ENCODE results near the gene HEPACAM.

The HEPACAM gene

GRCh38 chr11:124880290-124880611 is 55.6 kb downstream of the HEPACAM start:
- Histone ChIP-seq H3K9ac (no peak overlapping the region), H3K79me2 (no peaks in the 10 kb centered on the region), H3K4me2 (ENCODE audit: low read length) (no peak overlapping the region), H3K4me3 (ENCODE audit: low read depth, low read length) (no peak overlapping the region), H3K4me1 (no peaks in the 10 kb centered on the region), H3K27me3 (ENCODE audit: control insufficient read depth, insufficient read depth, low read length) (no peaks in the 10 kb centered on the region), H2AFZ (no peak overlapping the region), H3K9me3 (ENCODE audit: control insufficient read depth, low read length) (no peaks in the 10 kb centered on the region), H3K36me3 (ENCODE audit: control insufficient read depth, insufficient read depth, low read length) (no peaks in the 10 kb centered on the region), H3K27ac (no peak overlapping the region)
- TF ChIP-seq CTCF (IDR thresholded peaks at IDR 0.05), result no peak

GRCh38 chr11:124879493-124880289 is 56.2 kb downstream of the HEPACAM start:
- no peak for TF ChIP-seq CTCF (IDR thresholded peaks at IDR 0.05)
- Histone ChIP-seq H3K4me3 (ENCODE audit: low read depth, low read length) (no peak overlapping the region), H3K27ac (no peak overlapping the region)

GRCh38 chr11:124878759-124879492 is 56.9 kb downstream of the HEPACAM start:
- H3K79me2 ChIP-seq, result no peaks in the 10 kb centered on the region
- H3K4me2 ChIP-seq (ENCODE audit: low read length), result no peak overlapping the region
- no peak overlapping the region for H3K9ac ChIP-seq
- no peak overlapping the region for H3K27ac ChIP-seq
- H3K4me1 ChIP-seq, result no peaks in the 10 kb centered on the region
- H3K36me3 ChIP-seq (ENCODE audit: control insufficient read depth, insufficient read depth, low read length), result no peaks in the 10 kb centered on the region
- H3K4me3 ChIP-seq (ENCODE audit: low read depth, low read length), result no peak overlapping the region
- H3K9me3 ChIP-seq (ENCODE audit: control insufficient read depth, low read length), result no peaks in the 10 kb centered on the region
- no peak overlapping the region for H2AFZ ChIP-seq
- no peak for TF ChIP-seq CTCF (IDR thresholded peaks at IDR 0.05)
- H3K27me3 ChIP-seq (ENCODE audit: control insufficient read depth, insufficient read depth, low read length), result no peaks in the 10 kb centered on the region

More at GRCh38 chr11:124879493-124880289, 56.2 kb downstream of the HEPACAM start:
- H3K36me3 ChIP-seq (ENCODE audit: control insufficient read depth, insufficient read depth, low read length), result no peaks in the 10 kb centered on the region
- no peak overlapping the region for H3K9ac ChIP-seq
- no peaks in the 10 kb centered on the region for H3K4me1 ChIP-seq
- no peaks in the 10 kb centered on the region for H3K27me3 ChIP-seq (ENCODE audit: control insufficient read depth, insufficient read depth, low read length)
- H3K79me2 ChIP-seq, result no peaks in the 10 kb centered on the region
- H2AFZ ChIP-seq, result no peak overlapping the region
- H3K4me2 ChIP-seq (ENCODE audit: low read length), result no peak overlapping the region
- H3K9me3 ChIP-seq (ENCODE audit: control insufficient read depth, low read length), result no peaks in the 10 kb centered on the region

GRCh38 chr11:124877910-124878758 is 57.7 kb downstream of the HEPACAM start:
- no peak overlapping the region for H3K27ac ChIP-seq
- H3K4me1 ChIP-seq, result no peaks in the 10 kb centered on the region
- H3K36me3 ChIP-seq (ENCODE audit: control insufficient read depth, insufficient read depth, low read length), result no peaks in the 10 kb centered on the region
- H2AFZ ChIP-seq, result no peak overlapping the region
- H3K4me2 ChIP-seq (ENCODE audit: low read length), result no peak overlapping the region
- no peaks in the 10 kb centered on the region for H3K27me3 ChIP-seq (ENCODE audit: control insufficient read depth, insufficient read depth, low read length)
- no peak for TF ChIP-seq CTCF (IDR thresholded peaks at IDR 0.05)
- H3K4me3 ChIP-seq (ENCODE audit: low read depth, low read length), result no peak overlapping the region
- H3K9ac ChIP-seq, result no peak overlapping the region
- H3K9me3 ChIP-seq (ENCODE audit: control insufficient read depth, low read length), result no peaks in the 10 kb centered on the region
- no peaks in the 10 kb centered on the region for H3K79me2 ChIP-seq
